CD4-positive, alpha-beta T cell treated with Interleukin-4 for 4 hours (primary cell): Measurements from ENCODE around the gene SEC31B.
A peak's percentile ranks its signal among the peaks of the same experiment; 100 is the strongest.

ENCODE experiments used
- DNase-seq: peaks from one replicate; pipeline ENCODE4 v3.0.0-alpha.2; 2020

SEC31B gene

GRCh38 chr10:100489396-100489795 is 30.3 kb downstream of the SEC31B start:
- no peak for DNase-seq

- DNase-seq: no peak
These were observed 32.1 kb downstream of the SEC31B start for GRCh38 chr10:100487529-100487928.

- DNase-seq: no peak
These were observed 33.7 kb downstream of the SEC31B start for GRCh38 chr10:100485801-100486495.

GRCh38 chr10:100485366-100485765 is 34.3 kb downstream of the SEC31B start:
- DNase-seq: no peak

GRCh38 chr10:100483876-100484666 is 35.6 kb downstream of the SEC31B start:
- no peak for DNase-seq

- DNase-seq: no peak
These were observed 36.9 kb downstream of the SEC31B start for GRCh38 chr10:100482834-100483185.

- DNase-seq: peak; percentile 58
These were observed 37.4 kb downstream of the SEC31B start for GRCh38 chr10:100482181-100482833.

- peak; percentile 90 for DNase-seq
These were observed 38.1 kb downstream of the SEC31B start for GRCh38 chr10:100481462-100482081.

- DNase-seq: no peak
These were observed 39.7 kb downstream of the SEC31B start for GRCh38 chr10:100480002-100480401.

GRCh38 chr10:100479037-100479436 is 40.6 kb downstream of the SEC31B start:
- no peak for DNase-seq

GRCh38 chr10:100477970-100478369 is 41.7 kb downstream of the SEC31B start:
- no peak for DNase-seq

GRCh38 chr10:100470367-100470766 is 49.3 kb downstream of the SEC31B start:
- DNase-seq: no peak

- no peak for DNase-seq
These were observed 49.9 kb downstream of the SEC31B start for GRCh38 chr10:100469756-100470155.

- no peak for DNase-seq
These were observed 50.7 kb downstream of the SEC31B start for GRCh38 chr10:100468978-100469377.

- no peak for DNase-seq
These were observed 51.3 kb downstream of the SEC31B start for GRCh38 chr10:100468322-100468721.

- DNase-seq: no peak
These were observed 57.0 kb downstream of the SEC31B start, which contains the start of gene WNT8B for GRCh38 chr10:100462709-100463108. WNT8B (plus strand) TSS chr10:100463009; CDS start chr10:100463169, 160 bp downstream.

- no peak for DNase-seq
These were observed 70.7 kb downstream of the SEC31B start for GRCh38 chr10:100448951-100449350.

GRCh38 chr10:100447663-100448062 is 72.0 kb downstream of the SEC31B start:
- DNase-seq: no peak

GRCh38 chr10:100446130-100446761 is 73.4 kb downstream of the SEC31B start:
- DNase-seq: no peak

GRCh38 chr10:100442548-100442947 is 77.1 kb downstream of the SEC31B start:
- no peak for DNase-seq

- no peak for DNase-seq
These were observed 80.9 kb downstream of the SEC31B start for GRCh38 chr10:100438674-100439315.
